ENCODE data around the gene OPCML. TPM values are rescaled to one million over a fixed set of nuclear protein-coding genes. Genes with fewer than 3 reads are reported as not detected.

Gene OPCML
- total RNA-seq, 3 donors from 2014 or later = not detected

DNA sequence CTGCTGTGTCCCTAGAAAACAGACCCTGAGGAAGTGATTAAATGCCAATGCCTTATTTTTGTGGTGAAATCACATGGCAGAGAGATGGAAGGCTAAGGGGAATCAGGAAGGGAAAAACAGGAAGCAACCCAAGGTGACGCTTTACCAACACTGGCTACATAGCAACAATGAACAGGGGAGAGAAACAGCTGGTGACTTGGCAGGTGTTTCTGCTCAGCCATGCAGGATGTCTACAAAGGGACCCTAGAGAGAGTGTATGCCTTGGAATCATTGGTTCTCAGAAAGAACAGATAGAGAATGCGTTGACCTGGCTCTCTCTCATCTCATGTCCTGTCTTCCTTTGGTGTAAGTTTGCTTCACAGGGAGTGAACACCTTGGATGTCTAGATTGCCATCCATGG lies 911.9 kb downstream of the OPCML start:
- no peaks in the 10 kb centered on the region for H3K27me3 Mint-ChIP-seq (ENCODE audit: low read depth)
- no peaks in the 10 kb centered on the region for H3K36me3 Mint-ChIP-seq (ENCODE audit: insufficient read depth)
- no peaks in the 10 kb centered on the region for H3K4me1 Mint-ChIP-seq (ENCODE audit: low read depth)
- H3K9me3 Mint-ChIP-seq = peaks cover 12% of the 10 kb centered on the region
- no peak for ATAC-seq
- DNase-seq = no peak
- no peak overlapping the region for H3K4me3 Mint-ChIP-seq

DNA sequence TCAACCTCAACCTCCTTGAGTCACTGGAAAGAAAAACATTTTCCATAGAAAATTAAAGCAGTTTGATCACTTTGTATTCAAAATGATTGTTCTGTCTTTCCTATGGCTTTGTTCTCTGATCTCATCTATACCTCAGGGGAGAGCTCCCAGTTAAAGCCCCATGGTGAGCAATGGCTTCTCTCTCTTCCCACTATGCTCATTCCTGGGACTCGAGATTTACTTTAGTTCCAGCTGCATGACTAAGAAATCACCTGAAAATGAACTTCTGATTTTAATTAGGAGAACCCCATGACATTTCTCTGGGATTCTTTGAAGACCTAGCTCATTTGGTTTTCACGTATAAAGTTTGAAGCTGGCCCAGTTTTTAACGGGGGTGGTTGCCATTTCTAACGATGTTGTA lies 921.5 kb downstream of the OPCML start:
- Mint-ChIP-seq H3K9me3 (no peaks in the 10 kb centered on the region), H3K36me3 (ENCODE audit: insufficient read depth) (no peaks in the 10 kb centered on the region), H3K4me3 (no peak overlapping the region), H3K4me1 (ENCODE audit: low read depth) (no peaks in the 10 kb centered on the region), H3K27me3 (ENCODE audit: low read depth) (no peaks in the 10 kb centered on the region)
- DNase-seq (no peak), ATAC-seq (no peak)

DNA sequence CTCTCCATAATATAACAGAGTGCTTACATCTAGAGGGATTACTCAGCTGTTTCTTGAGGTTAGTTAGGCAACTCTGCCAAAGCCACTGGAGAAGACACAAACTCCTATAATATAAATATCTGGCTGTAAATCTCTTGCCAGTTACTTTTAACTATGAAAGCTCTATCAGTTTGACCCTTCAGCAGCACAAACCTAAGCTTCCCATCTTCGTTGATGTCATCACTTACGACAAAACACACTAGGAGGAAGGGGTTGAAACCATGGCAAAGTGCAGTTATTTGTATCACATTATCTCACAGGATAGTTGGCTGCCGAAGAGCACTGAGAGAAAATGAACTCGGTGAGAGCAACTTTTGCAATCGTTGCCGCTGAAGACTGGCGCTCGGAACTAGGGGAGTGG lies 922.1 kb downstream of the OPCML start:
- Mint-ChIP-seq H3K36me3 (ENCODE audit: insufficient read depth) (no peaks in the 10 kb centered on the region), H3K4me3 (no peak overlapping the region), H3K9me3 (no peaks in the 10 kb centered on the region), H3K27me3 (ENCODE audit: low read depth) (no peaks in the 10 kb centered on the region), H3K4me1 (ENCODE audit: low read depth) (no peaks in the 10 kb centered on the region)
- no peak for ATAC-seq
- DNase-seq = no peak

GRCh38 chr11:132607575-132607974 lies 924.7 kb downstream of the OPCML start:
- ATAC-seq (no peak), DNase-seq (no peak)
- no peaks in the 10 kb centered on the region for H3K27me3 Mint-ChIP-seq (ENCODE audit: low read depth)
- H3K36me3 Mint-ChIP-seq (ENCODE audit: insufficient read depth) = no peaks in the 10 kb centered on the region
- no peak overlapping the region for H3K4me3 Mint-ChIP-seq
- H3K9me3 Mint-ChIP-seq = no peaks in the 10 kb centered on the region
- H3K4me1 Mint-ChIP-seq (ENCODE audit: low read depth) = no peaks in the 10 kb centered on the region

GRCh38 chr11:132605825-132606570 lies 926.3 kb downstream of the OPCML start:
- H3K36me3 Mint-ChIP-seq (ENCODE audit: insufficient read depth) = no peaks in the 10 kb centered on the region
- H3K9me3 Mint-ChIP-seq = no peaks in the 10 kb centered on the region
- no peaks in the 10 kb centered on the region for H3K27me3 Mint-ChIP-seq (ENCODE audit: low read depth)
- H3K4me3 Mint-ChIP-seq = no peak overlapping the region
- no peak for DNase-seq
- ATAC-seq = no peak
- H3K4me1 Mint-ChIP-seq (ENCODE audit: low read depth) = no peaks in the 10 kb centered on the region

DNA sequence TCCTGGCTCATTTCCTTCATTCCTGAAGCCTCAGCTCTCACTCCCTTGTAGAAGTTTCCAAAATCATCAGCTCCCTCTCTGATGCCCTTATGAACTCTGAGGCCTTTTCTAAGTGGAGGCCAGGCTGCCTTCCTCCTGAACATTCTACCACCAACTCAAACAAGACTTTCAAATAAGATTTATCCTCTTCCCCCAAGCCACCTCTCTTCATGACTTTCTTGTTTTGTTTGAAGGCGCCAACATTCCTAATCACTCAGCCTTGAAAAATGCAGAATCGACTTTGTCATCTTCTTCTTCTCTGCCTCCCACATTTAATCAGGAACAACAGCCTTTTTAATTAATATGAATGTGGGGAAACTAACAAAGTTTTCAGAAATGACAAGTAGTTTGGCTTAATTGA lies 927.9 kb downstream of the OPCML start:
- no peak for ATAC-seq
- H3K9me3 Mint-ChIP-seq = no peaks in the 10 kb centered on the region
- H3K27me3 Mint-ChIP-seq (ENCODE audit: low read depth) = no peaks in the 10 kb centered on the region
- no peak overlapping the region for H3K4me3 Mint-ChIP-seq
- DNase-seq = no peak
- no peaks in the 10 kb centered on the region for H3K36me3 Mint-ChIP-seq (ENCODE audit: insufficient read depth)
- no peaks in the 10 kb centered on the region for H3K4me1 Mint-ChIP-seq (ENCODE audit: low read depth)

DNA sequence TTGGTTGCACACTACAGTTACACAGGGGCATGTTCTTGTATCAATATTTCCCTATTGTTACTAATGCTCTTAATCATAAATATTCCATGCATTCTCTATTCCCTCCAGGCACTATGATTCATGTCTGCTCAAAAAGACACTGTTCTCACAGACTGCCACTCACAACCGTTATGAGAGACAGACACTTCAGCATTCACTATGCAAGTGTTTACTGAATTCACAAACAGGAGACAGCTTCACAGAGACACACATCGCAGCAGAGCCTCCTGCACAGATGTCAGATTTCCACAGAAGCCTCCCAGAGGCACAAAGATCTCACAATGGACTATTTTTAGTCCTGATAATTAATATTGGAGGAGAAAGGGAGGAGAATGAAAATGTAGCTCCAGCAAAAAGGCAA lies 930.4 kb downstream of the OPCML start:
- Mint-ChIP-seq H3K4me3 (no peak overlapping the region), H3K27me3 (ENCODE audit: low read depth) (no peaks in the 10 kb centered on the region), H3K36me3 (ENCODE audit: insufficient read depth) (no peaks in the 10 kb centered on the region), H3K9me3 (peaks cover 3% of the 10 kb centered on the region), H3K4me1 (ENCODE audit: low read depth) (no peaks in the 10 kb centered on the region)
- no peak for DNase-seq
- no peak for ATAC-seq

DNA sequence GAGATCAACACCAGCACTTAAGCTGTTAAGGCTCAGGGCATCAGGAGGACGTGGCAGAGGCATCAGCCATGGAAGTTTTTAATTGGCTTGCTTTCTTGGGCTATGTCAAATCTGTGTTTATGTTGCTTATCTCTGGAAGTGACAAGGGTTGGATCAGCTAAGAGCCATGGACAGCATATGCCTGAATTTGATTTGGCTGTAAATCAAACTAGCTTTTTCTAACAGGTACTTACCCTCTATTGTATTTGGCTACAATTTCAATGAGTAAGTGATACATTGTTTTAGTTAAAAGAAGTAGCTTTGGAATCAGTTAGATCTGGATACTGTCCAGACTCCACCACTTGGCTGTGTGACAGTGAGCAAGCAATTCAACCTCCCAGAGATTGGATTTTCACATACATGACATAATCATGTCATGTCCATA lies 936.6 kb downstream of the OPCML start:
- no peaks in the 10 kb centered on the region for H3K36me3 Mint-ChIP-seq (ENCODE audit: insufficient read depth)
- no peaks in the 10 kb centered on the region for H3K4me1 Mint-ChIP-seq (ENCODE audit: low read depth)
- H3K4me3 Mint-ChIP-seq = no peak overlapping the region
- ATAC-seq = no peak
- no peak for DNase-seq
- H3K27me3 Mint-ChIP-seq (ENCODE audit: low read depth) = no peaks in the 10 kb centered on the region
- H3K9me3 Mint-ChIP-seq = peaks cover 3% of the 10 kb centered on the region

DNA sequence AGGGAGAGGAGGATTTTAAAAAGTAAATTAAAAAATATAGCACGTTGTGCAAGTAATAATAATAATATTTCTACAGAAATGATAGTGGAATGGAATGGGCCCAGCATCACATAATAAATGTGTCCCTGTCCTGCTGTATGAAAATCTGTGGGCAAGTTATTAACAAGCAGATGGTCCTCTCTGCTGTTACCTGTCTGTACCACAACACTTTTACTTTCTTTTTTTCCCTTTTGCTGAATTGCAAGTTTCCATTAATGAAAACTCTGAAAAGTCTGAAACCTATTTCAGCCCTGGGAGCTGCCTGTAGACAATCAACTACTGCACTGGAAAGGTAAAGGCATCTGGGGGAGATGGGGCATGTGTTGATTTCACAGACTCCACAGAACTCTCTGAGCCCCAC lies 937.1 kb downstream of the OPCML start:
- H3K27me3 Mint-ChIP-seq (ENCODE audit: low read depth) = no peaks in the 10 kb centered on the region
- ATAC-seq (no peak), DNase-seq (no peak)
- H3K4me3 Mint-ChIP-seq = no peak overlapping the region
- H3K9me3 Mint-ChIP-seq = peaks cover 3% of the 10 kb centered on the region
- H3K36me3 Mint-ChIP-seq (ENCODE audit: insufficient read depth) = no peaks in the 10 kb centered on the region
- no peaks in the 10 kb centered on the region for H3K4me1 Mint-ChIP-seq (ENCODE audit: low read depth)

DNA sequence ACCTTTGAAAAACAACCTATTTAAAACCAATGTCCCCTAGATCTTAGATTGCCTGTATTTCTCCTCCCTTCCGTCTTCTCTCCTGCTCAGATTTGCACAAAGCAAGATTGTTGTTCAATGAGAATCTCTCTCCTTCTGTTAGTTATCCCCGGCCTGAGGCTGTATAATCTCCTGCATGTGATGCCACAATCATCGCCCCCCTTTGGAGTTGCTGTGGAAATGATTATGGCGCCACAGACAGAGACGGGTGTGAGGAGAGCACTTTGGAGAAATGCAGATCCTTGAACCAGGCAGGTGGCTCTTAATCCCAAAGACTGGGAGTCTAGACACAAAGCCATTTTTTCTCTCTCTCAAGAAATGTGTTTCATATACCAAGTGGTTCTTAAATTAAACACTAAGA lies 941.3 kb downstream of the OPCML start:
- DNase-seq (no peak), ATAC-seq (no peak)
- Mint-ChIP-seq H3K9me3 (no peaks in the 10 kb centered on the region), H3K4me1 (ENCODE audit: low read depth) (no peaks in the 10 kb centered on the region), H3K27me3 (ENCODE audit: low read depth) (no peaks in the 10 kb centered on the region), H3K36me3 (ENCODE audit: insufficient read depth) (no peaks in the 10 kb centered on the region), H3K4me3 (no peak overlapping the region)

DNA sequence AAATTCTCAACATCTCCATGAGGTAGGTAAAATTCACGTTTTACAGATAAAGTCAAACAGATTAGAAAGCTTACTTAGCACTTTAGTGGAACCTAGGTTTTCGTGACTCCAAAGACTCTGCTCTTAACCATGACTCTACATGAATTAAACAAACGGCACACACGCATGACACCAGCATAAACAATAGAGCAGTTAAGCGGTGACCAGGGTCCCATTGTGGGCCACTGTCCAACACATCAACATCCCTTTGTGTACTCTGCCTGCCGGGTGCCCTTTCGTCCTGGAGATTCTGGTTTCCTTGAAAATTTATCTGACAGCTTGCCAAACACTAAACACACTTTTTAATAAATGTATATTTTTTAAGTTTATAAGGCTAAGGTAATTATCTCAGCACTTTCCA lies 941.7 kb downstream of the OPCML start:
- ATAC-seq (no peak), DNase-seq (no peak)
- Mint-ChIP-seq H3K27me3 (ENCODE audit: low read depth) (no peaks in the 10 kb centered on the region), H3K9me3 (no peaks in the 10 kb centered on the region), H3K4me3 (no peak overlapping the region), H3K4me1 (ENCODE audit: low read depth) (no peaks in the 10 kb centered on the region), H3K36me3 (ENCODE audit: insufficient read depth) (no peaks in the 10 kb centered on the region)

GRCh38 chr11:132589791-132590190 lies 942.5 kb downstream of the OPCML start:
- DNase-seq = no peak
- ATAC-seq = no peak
- H3K9me3 Mint-ChIP-seq = no peaks in the 10 kb centered on the region
- H3K27me3 Mint-ChIP-seq (ENCODE audit: low read depth) = no peaks in the 10 kb centered on the region
- H3K4me3 Mint-ChIP-seq = no peak overlapping the region
- no peaks in the 10 kb centered on the region for H3K36me3 Mint-ChIP-seq (ENCODE audit: insufficient read depth)
- no peaks in the 10 kb centered on the region for H3K4me1 Mint-ChIP-seq (ENCODE audit: low read depth)

- H3K4me1 Mint-ChIP-seq (ENCODE audit: low read depth) = no peaks in the 10 kb centered on the region
- DNase-seq (no peak), ATAC-seq (no peak)
- H3K9me3 Mint-ChIP-seq = no peaks in the 10 kb centered on the region
- H3K4me3 Mint-ChIP-seq = no peak overlapping the region
- no peaks in the 10 kb centered on the region for H3K36me3 Mint-ChIP-seq (ENCODE audit: insufficient read depth)
- H3K27me3 Mint-ChIP-seq (ENCODE audit: low read depth) = no peaks in the 10 kb centered on the region
Observed at GRCh38 chr11:132588366-132588765, 943.9 kb downstream of the OPCML start.

DNA sequence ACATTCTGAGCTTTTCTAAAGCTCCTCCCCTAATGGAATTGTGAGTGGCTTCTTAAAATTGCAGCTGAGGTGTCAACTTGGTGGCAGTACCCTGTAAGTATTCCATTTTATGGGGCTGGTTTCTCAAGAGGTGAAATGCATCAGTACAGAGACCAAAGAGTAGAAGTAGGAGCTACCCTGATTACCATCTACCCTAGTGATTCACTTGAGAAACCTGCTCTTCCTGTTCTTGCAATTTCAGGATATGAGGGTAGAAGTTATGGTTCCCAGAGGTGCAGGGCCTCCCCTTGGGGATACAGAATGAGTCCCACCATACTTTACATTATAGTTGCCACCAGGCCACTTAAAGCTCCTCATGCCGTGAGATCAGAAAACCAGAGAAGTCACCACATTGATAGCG lies 944.6 kb downstream of the OPCML start:
- H3K9me3 Mint-ChIP-seq = no peaks in the 10 kb centered on the region
- H3K4me3 Mint-ChIP-seq = no peak overlapping the region
- H3K36me3 Mint-ChIP-seq (ENCODE audit: insufficient read depth) = no peaks in the 10 kb centered on the region
- H3K4me1 Mint-ChIP-seq (ENCODE audit: low read depth) = no peaks in the 10 kb centered on the region
- no peaks in the 10 kb centered on the region for H3K27me3 Mint-ChIP-seq (ENCODE audit: low read depth)
- no peak for DNase-seq
- no peak for ATAC-seq

DNA sequence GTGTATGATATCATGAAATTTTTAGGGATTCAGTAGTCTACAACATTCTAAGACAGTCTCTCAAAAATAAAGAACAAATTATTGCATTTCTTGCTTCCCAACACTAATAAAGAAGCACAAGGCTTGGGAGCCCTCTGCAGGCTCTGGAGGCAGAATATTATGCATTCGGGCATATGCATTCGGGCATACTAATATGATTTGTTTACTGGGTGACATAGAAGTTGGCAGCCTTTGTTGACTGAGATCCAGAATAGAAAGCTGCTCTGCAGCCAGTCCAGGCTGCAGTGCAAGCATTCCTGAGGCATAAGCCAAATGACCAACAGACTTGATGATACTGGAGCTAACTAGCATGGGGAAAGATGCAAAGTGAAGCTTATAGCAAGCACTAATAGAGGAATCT lies 945.5 kb downstream of the OPCML start:
- no peaks in the 10 kb centered on the region for H3K36me3 Mint-ChIP-seq (ENCODE audit: insufficient read depth)
- no peak overlapping the region for H3K4me3 Mint-ChIP-seq
- ATAC-seq (no peak), DNase-seq (no peak)
- H3K27me3 Mint-ChIP-seq (ENCODE audit: low read depth) = no peaks in the 10 kb centered on the region
- H3K4me1 Mint-ChIP-seq (ENCODE audit: low read depth) = no peaks in the 10 kb centered on the region
- H3K9me3 Mint-ChIP-seq = no peaks in the 10 kb centered on the region
